Left colon (tissue), 2 donors: ENCODE data around the gene PDGFRB. TPM values are rescaled to one million over a fixed set of nuclear protein-coding genes. Genes with fewer than 3 reads are reported as not detected.

Experiments used
- ATAC-seq: fragments of 200-7000 bp; cut with Tn5 transposase; one replicate; pipeline ENCODE4 v1.9.1; 2020; ENCODE audit warnings: mild to moderate bottlenecking, moderate library complexity
- DNase-seq, 2 donors: peaks; one replicate each; pipeline ENCODE4 v3.0.0-alpha.2; 2020
- intact Hi-C, 2 donors: fragments of 100-400 bp; cut with DNase I in 1 of 2; cut with micrococcal nuclease in 1 of 2; formaldehyde crosslinking; loops; one replicate each; pipeline versions ENCODE4 v1.11.2 to v1.14.0; 2022; cut with DNase I, micrococcal nuclease
- total RNA-seq, 2 donors: library from RNA; stranded (reverse); fragmentation: NEBNext Ultra II Directional; extraction: Animal tissue kit (Norgen Biotek cat#: 25700); gene quantifications; one replicate each; pipeline ENCODE4 v1.2.1, GENCODE V29; 2021
- donor health status: DM: no; HTN: no; CAD: no.
- donor health status: DM: yes; HTN: yes; CAD: no.

Gene PDGFRB
- total RNA-seq, 2 donors from 2014 or later = 14.2 to 26.0 TPM

GRCh38 chr5:150153483-150153882, 2.2 kb downstream of the PDGFRB start:
- intact Hi-C loops = no loop called here
- ATAC-seq = no peak

GRCh38 chr5:150152636-150153462, 2.8 kb downstream of the PDGFRB start:
- no peak for DNase-seq
- ATAC-seq = no peak
- intact Hi-C loops = no loop called here

More at GRCh38 chr5:150153483-150153882, 2.2 kb downstream of the PDGFRB start:
- DNase-seq = no peak

- DNase-seq = no peak
- intact Hi-C loops = no loop called here
- ATAC-seq = no peak
These were observed 6.0 kb downstream of the PDGFRB start for GRCh38 chr5:150149618-150150017.

- intact Hi-C loops = no loop called here
- DNase-seq = no peak
- ATAC-seq = no peak
These were observed 7.3 kb downstream of the PDGFRB start for GRCh38 chr5:150148117-150148927.

- DNase-seq (no peak), ATAC-seq (no peak)
- intact Hi-C loops = no loop called here
These were observed 8.0 kb downstream of the PDGFRB start for GRCh38 chr5:150147670-150148069.

GRCh38 chr5:150146862-150147601, 8.6 kb downstream of the PDGFRB start:
- intact Hi-C loops = no loop called here
- DNase-seq = no peak
- no peak for ATAC-seq

GRCh38 chr5:150146235-150146634, 9.4 kb downstream of the PDGFRB start:
- ATAC-seq (no peak), DNase-seq (no peak)
- intact Hi-C loops = no loop called here

GRCh38 chr5:150144879-150145278, 10.8 kb downstream of the PDGFRB start:
- ATAC-seq (no peak), DNase-seq (no peak)
- intact Hi-C loops = no loop called here

- DNase-seq = no peak
- ATAC-seq = no peak
- intact Hi-C loops = no loop called here
These were observed 11.3 kb downstream of the PDGFRB start for GRCh38 chr5:150144246-150144801.

- intact Hi-C loops = no loop called here
- ATAC-seq (peak; percentile 20), DNase-seq (peak; percentile 44 to 67)
These were observed 12.0 kb downstream of the PDGFRB start for GRCh38 chr5:150143350-150144245.

GRCh38 chr5:150142959-150143349, 12.7 kb downstream of the PDGFRB start:
- peak; percentile 57 for ATAC-seq
- no peak for DNase-seq

GRCh38 chr5:150142185-150142958, 13.3 kb downstream of the PDGFRB start:
- intact Hi-C loops = no loop called here
- no peak for DNase-seq
- peak; percentile 13 for ATAC-seq

More at GRCh38 chr5:150142959-150143349, 12.7 kb downstream of the PDGFRB start:
- intact Hi-C loops = no loop called here

GRCh38 chr5:150141544-150142184, 14.0 kb downstream of the PDGFRB start:
- DNase-seq = no peak
- intact Hi-C loops = no loop called here
- ATAC-seq = no peak

- ATAC-seq (no peak), DNase-seq (no peak)
- intact Hi-C loops = no loop called here
These were observed 14.8 kb downstream of the PDGFRB start for GRCh38 chr5:150140830-150141229.

GRCh38 chr5:150139334-150139733, 16.3 kb downstream of the PDGFRB start:
- intact Hi-C loops = no loop called here

GRCh38 chr5:150138551-150139265, 16.9 kb downstream of the PDGFRB start:
- ATAC-seq = no peak
- intact Hi-C loops = no loop called here
- no peak for DNase-seq

More at GRCh38 chr5:150139334-150139733, 16.3 kb downstream of the PDGFRB start:
- no peak for DNase-seq
- no peak for ATAC-seq
